AG09309 (cell line): Measurements from ENCODE around the gene UBR1.
A peak's percentile ranks its signal among the peaks of the same experiment; 100 is the strongest.
"Not testable (repeated sequence)": the region's sequence is repeated elsewhere in the genome, so short reads cannot be mapped to it uniquely, and the experiment has no call there.

ENCODE experiments used
- DNase-seq: peaks from one replicate; pipeline ENCODE4 v3.0.0-alpha.2; 2010; ENCODE audit warnings: low read depth
- H3K4me3 ChIP-seq: 2 replicates; pipeline ENCODE4 v1.5.1; 2011; ENCODE audit warnings: mild to moderate bottlenecking, low read depth, low read length, moderate library complexity; ENCODE audit not compliant: control insufficient read depth
- CTCF ChIP-seq: IDR thresholded peaks from 2 replicates; pipeline ENCODE4 v1.5.1; 2011; ENCODE audit warnings: mild to moderate bottlenecking, low read depth, low read length, inconsistent platforms; ENCODE audit not compliant: insufficient read depth, control insufficient read depth; ENCODE audit errors: missing control alignments

The UBR1 gene

GRCh38 chr15:42955518-42955917 is 150.3 kb downstream of the UBR1 start:
- DNase-seq: peak; percentile 29
- TF ChIP-seq CTCF: no peak
- H3K4me3 ChIP-seq: no peak overlapping the region

GRCh38 chr15:42954291-42954690 is 151.5 kb downstream of the UBR1 start:
- no peak overlapping the region for H3K4me3 ChIP-seq
- no peak for TF ChIP-seq CTCF
- no peak for DNase-seq

GRCh38 chr15:42948898-42949297 is 156.9 kb downstream of the UBR1 start:
- DNase-seq, H3K4me3 ChIP-seq: not testable (repeated sequence)

GRCh38 chr15:42940527-42940926 is 165.3 kb downstream of the UBR1 start:
- TF ChIP-seq CTCF: no peak
- no peak for DNase-seq
- H3K4me3 ChIP-seq: no peak overlapping the region

GRCh38 chr15:42939841-42940240 is 166.0 kb downstream of the UBR1 start:
- no peak overlapping the region for H3K4me3 ChIP-seq
- TF ChIP-seq CTCF: no peak
- DNase-seq: no peak

GRCh38 chr15:42937143-42937542 is 168.7 kb downstream of the UBR1 start:
- no peak for TF ChIP-seq CTCF
- no peak for DNase-seq
- no peak overlapping the region for H3K4me3 ChIP-seq

- no peak for TF ChIP-seq CTCF
- H3K4me3 ChIP-seq: no peak overlapping the region
- DNase-seq: no peak
These were observed 171.8 kb downstream of the UBR1 start for GRCh38 chr15:42933886-42934667.
